SIG-M5 treated with dmso at 0.1 percent for 504 hours (cell line): ENCODE results near the gene PINK1.
"Not testable (repeated sequence)": the region's sequence is repeated elsewhere in the genome, so short reads cannot be mapped to it uniquely, and the experiment has no call there.

Experiments used
- DNase-seq: peaks from one replicate; lab custom pipeline; 2025; ENCODE audit not compliant: unreplicated experiment; lab: John Stamatoyannopoulos, UW

Gene PINK1

DNA sequence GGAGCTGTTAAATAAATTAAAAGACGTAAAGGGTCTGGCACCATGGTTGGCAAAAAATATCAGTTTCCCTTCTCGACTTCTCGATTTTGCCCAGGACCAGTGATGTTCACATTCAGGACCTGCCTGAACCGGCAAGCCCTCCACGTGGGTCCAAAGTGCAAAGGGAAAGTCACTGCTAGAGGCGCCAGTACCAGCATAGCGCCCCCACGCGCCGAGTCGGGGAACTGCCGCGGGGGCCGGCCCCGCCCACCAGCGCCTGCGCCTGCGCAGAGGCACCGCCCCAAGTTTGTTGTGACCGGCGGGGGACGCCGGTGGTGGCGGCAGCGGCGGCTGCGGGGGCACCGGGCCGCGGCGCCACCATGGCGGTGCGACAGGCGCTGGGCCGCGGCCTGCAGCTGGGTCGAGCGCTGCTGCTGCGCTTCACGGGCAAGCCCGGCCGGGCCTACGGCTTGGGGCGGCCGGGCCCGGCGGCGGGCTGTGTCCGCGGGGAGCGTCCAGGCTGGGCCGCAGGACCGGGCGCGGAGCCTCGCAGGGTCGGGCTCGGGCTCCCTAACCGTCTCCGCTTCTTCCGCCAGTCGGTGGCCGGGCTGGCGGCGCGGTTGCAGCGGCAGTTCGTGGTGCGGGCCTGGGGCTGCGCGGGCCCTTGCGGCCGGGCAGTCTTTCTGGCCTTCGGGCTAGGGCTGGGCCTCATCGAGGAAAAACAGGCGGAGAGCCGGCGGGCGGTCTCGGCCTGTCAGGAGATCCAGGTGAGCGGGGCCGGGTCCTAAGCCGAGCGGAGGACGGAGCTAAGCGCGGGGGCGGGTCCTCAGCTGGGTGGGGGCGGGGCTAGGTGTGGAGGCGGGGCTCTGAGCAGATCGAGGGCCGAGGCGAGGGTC is at the start of gene PINK1:
TSS of gene PINK1 (plus strand) at position 269 of the 875 bp plus-strand sequence. CDS start at position 360, 91 bp downstream.
- DNase-seq, result peak; percentile 56

DNA sequence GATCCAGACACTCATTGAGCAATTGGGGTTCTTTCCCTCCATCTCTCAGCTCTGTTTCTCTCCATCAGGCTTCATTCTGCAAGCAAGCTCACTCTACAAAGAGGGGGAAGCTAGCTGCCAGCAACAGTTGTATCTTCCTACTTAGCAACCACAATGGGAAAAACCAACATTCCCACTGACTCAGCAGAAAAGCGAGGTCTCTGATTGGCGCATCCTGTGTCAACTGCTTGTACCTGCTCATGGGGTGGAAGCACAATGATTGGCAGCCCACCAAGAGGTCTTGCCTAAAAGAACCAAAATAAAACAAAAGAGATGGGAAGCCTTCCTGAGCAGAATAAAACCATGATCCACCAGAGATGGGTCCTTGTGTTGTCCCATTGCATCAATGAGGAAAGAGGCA is 48.4 kb upstream of the PINK1 start:
- DNase-seq, result no peak

DNA sequence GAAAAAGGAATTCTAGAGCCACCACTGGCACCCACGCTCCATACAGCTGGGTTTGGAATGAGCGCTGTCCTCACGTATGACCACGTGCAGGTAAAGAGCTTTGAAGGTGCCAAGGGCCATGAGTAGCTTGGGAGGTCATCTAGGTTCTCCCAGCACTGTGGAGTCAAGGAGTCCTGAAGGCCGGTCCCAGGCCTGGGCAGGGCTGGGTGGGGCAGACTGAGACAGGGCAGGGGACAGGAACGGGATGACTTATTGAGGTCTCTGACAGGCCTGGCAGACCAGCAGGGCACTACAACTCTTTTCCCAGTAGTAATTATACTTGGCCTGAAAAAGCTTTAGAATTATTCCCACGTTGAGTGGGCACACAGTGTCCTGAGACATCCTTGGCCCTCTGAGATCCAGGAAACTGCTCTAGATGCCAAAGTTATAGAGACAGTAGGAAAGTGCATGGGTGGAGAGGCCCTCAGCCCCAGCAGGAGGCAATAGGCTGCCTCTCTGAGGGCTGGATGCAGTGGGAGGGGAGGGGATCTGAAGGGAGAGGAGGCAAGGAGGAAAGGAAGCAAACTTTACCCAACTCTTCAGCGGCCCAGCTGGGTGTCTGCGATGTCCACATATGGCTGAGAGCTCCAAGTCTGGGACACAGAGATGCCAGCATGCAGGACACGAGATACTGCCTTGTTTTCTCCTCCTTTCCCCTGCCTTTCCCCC is 46.2 kb upstream of the PINK1 start:
- no peak for DNase-seq

DNA sequence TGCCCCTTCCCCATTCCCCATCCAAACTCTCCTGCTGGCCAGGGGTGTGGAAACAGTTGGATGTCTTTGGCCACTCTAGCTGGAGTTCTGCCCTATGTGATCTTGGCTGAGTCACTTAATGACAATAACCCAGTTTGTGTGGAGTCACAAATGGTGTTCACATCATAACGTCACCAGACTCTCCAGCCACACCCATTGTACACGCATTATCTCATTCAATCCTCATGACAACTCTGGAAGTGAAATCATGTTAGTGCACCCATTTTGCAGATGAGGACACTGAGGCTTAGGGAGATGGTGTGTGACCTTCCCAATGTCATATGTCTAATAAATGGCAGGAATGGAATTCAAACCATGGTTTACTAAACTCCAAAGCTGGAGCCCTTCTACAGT is 45.6 kb upstream of the PINK1 start:
- DNase-seq, result no peak

DNA sequence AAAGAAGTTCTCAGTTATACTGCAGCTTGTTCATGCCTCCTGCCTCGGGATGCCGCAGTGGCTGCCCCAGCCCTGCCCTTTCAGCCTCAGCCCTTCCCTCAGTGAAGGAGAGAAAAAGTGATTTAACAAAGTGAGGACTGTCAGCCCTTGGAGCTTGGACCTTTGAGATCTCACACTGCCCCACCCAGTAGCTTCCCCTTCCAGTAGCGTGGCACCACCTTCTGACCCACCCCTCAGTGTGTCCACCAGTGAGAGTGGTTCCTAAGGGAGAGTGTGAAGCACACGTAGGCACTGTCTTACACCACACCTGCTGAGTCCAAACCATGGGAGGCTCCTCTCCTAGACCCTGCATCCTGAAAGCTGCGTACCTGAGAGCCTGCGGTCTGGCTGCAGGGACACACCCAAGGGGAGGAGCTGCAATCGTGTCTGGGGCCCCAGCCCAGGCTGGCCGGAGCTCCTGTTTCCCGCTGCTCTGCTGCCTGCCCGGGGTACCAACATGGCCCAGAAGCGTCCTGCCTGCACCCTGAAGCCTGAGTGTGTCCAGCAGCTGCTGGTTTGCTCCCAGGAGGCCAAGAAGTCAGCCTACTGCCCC is 44.5 kb upstream of the PINK1 start, which contains the start of gene CDA:
TSS of gene CDA (plus strand) at position 464 of the 592 bp plus-strand sequence. CDS start at position 497, 33 bp downstream.
- DNase-seq, result no peak

DNA sequence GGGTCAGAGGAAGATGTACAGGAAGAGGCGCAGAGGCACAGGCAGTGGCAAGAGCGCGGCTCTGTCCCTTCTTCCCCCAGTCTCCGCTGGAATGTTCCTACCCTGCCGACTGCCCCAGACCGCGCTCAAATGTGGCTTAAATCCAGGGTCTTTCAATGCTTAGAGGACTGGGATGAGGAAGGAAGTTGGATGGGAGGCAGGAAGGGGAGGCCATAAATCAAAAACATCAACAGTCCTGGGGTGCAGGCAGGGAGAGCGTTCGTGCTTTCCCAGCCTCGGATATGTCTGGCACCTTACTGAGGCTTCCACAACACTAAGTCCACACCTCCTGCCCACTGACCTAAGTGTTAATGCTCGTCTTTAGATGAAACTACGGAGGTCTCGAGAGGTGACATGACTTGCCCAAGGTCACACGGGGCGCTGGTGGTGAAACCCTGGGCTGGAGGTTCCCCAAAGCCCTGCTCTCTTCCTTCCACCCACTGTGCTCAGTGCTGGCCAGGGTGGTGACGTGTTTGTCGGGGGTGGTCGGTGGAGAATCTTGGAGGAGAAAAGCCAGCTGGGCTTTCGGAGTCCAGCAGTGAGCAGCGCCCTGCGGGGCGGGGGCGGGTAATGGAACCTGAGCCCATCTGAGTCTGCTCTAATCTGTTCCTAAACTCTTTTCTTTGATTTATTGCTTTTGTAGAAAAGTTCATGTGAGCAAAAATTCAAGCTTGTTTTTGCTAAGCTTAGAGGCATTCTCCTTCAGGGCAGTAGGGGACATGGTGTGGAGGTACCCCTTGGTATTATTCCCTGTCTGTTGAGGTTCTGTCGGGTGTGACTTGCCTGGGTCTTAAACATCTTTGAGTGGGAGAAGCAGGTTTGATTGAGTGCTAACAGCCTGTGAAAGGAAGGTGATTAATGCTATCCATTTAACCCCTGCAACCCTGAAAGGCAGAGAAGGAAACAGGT is 43.7 kb upstream of the PINK1 start:
- no peak for DNase-seq

DNA sequence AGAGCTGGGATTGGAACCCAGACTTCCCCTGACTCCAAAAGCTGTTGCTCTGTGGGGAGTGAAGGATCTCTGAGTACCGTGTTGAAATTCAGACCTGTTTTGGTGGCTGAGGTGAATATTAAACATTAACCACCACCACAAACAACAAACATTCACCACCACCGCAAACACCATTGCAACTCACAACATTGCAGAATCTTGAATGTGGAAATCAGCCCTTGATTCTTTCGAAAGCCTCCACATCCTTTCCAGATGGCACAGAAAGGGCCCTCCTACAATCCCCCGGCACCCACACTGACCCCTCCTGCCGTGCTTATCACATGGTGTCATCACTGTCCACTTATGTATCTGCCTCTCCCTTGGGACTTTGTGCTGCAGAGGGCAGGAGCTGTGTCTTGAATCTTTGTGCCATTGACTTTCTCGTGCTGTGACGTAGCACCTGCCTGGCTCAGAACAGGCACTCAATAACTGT is 42.9 kb upstream of the PINK1 start:
- DNase-seq, result peak; percentile 79

DNA sequence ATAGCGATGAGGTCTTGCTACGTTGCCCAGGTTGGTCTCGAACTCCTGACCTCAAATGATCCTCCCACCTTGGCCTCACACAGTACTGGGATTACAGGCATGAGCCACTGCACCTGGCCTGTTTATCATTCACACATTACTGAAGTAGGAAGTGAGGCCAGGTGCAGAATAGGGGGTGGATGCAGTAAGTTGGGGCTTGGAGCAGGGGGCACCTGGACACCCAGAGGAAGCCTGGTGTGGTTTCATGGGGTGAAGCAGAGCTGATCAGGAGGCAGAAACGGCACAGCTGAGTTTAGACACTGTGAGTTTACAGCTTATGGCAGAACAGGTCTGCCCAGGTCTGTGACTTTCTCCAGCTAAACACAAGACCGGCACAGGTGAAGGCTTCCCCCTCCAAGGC is 39.5 kb upstream of the PINK1 start:
- no peak for DNase-seq

DNA sequence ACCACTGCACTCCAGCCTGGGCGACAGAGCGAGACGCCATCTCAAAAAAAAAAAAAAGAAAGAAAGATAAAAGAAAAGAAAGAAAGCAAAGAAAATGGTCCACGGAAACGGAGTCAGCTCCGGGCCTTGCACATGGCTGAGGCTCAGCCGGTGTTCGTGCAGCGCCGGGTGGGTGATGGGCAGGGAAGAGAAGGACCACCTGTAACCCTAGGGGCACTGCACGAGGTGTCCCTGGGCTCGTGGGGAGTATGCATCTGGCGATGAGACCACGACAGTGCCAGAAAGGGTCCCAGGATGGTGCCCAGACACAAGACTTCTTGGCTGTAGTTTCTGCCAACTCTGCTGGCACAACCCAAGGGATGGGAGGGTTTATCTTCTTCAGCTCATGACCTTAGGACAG is 38.5 kb upstream of the PINK1 start:
- no peak for DNase-seq

DNA sequence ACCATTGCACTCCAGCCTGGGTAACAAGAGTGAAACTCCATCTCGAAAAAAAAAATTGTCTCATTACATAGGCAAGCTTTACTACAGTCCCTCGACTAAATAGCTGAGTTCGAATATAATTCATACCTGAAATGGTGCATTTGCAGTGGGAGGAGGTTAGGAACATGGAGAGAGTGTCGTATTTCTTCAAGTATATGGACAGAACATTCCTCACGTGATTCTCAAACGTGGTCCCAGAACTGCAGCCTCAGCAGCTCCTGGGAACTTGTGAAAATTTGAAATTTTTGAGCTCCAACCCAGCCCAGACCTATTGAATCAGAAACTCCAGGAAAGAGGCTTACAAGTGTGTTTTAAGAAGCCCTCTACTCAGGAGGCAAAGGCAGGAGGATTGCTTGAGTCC is 37.2 kb upstream of the PINK1 start:
- DNase-seq, result no peak

DNA sequence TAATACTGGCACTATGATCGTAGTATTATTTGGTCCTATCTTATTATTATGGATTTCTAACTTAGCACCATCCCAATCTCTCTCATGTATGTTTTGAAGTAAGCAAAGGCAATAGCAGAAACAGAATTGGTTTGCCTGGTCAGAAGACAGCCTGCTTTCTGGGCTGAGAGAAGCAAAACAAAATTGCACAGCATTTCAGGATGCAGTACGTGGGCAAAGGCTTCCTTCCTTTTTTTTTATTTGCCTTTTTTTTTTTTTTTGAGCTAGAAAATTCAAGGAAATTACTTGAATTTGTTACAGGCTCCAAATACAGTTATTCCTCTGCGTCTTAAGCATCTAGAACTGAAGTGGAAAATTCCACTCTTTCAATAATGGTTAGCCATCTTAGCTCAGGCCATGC is 35.6 kb upstream of the PINK1 start:
- DNase-seq, result peak; percentile 19

DNA sequence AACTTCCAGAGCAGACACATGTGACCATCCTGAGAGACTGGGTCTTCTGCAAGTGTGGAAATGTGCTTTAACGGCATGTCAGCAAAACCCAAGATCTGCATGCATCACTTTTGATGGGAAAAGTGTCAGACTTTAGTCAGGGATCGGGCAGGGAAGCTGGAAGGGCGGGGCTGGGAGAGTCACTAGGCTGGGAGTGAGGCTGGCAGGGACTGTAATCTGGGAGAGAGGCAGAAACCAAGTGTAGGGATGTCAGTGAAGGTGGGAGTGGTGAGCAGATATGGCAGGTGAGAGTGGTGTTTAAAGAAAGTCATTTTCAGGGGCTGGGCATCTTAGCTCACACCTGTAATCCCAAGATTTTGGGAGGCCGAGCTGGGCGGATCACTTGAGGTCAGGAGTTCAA is 33.1 kb upstream of the PINK1 start:
- DNase-seq, result no peak

DNA sequence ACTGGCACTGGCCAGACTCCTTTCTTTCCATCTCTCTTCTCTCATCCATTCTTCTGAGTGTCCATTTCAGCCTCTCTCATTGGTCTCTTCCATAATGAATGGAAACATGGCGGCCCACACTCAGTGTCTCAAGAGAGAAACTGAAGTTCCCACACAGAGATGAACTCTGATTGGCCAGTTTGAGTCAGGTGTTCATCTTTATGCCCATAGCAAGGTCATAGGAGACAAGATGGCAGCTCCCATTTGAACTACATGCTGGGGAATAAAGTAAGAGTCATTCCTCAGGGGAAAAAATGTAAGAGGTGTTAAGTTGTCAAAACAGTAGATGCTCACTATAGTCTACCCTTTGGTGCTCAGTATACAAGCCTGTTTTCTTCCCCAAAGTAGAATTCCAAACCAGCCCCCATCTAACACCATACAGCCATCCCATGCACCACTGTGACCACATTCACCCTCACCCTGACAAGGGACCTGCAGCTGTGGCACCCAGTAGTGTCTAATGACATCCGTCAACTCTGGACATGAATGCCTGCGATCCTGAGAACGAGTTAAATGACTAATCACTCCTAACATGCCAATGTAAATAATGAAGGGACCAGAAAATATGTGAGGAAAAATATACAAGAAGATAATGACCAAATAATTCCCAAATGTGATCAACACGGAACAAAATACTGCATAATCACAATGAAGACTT is 32.0 kb upstream of the PINK1 start:
- no peak for DNase-seq

DNA sequence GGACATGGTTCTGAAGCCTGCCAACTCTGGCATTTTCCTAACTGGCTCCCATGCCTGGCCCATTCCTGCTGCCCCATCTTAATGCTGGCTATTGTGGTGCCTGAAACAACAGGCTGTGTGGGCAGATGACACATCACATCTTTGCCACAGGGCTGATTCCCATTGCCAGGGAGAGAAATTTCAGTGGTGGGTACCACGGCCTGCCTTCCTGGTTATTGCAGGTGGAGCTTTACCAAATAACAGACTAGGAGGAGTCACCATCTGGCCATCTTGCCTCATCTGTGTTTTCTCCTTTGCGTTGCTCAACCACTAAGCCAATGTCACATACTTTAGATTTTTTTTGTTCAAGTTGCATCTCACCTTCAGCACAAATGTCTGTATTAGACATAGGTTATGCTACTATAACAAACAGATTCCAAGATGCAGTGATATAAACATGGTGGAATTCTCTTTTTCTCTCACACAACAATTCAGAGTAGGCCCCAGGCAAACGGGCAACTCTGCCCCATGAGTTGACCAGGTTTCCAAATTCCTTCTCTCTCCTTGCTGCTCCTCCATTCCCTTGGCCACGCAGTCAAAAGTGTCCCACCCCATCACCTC is 30.3 kb upstream of the PINK1 start:
- no peak for DNase-seq

DNA sequence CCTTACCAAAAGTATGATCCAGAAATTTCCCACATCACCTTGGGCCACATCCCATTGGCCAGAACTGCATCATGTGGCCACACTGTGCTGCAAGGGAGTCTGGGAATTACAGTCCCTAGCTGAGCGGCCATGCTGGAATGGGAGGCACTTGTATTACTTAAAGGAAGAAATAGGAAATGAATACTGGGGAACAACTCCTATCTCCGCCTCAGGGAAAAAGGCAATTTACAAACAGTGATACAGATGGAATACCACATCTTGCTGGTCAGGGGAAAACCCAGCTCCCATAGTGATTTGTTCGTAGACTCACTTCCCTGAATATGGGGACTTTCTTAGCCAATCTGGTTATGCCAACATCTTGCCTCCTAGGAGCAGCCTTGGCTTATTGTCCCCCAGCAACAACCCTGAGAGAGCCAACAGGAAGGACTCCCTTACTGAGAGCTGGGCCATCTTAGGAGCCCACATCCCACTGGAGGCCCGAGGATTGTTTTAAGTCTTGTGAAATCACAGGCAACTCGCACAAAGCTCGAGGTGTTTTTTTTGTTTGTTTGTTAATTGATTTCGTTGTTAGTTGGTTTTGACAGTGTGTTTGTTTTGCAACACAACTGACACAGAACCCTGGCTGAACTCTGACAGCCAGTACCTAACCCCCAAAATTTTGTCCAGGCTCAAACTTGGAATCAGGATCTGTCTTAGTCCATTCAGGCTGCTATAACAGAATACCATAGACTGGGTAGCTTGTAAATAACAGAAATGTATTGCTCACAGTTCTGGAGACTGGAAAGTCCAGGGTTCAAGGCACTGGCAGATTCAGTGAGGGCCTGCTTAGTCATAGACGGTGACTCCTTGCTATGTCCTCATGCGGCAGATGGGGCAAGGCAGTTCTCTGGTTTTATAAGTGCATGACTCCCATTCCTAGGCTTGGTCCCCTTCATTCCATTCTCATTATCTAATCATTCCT is 29.5 kb upstream of the PINK1 start:
- DNase-seq, result no peak

DNA sequence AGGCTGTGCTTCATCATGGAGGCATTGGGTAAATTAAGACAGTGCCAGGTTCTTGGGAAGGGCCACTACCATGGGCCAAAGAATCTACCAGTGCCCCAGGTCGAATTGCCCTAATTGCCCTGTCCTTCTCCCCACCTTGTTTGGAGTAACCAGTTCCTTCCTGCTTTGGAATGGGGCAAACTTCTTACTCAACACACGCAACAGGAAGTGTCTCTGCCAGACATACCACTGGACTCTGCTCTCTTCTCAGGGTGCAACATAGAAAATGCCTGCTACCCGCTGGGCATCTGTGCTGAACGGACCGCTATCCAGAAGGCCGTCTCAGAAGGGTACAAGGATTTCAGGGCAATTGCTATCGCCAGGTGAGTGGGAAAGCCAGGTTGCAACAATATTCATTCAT is 28.6 kb upstream of the PINK1 start:
- no peak for DNase-seq

DNA sequence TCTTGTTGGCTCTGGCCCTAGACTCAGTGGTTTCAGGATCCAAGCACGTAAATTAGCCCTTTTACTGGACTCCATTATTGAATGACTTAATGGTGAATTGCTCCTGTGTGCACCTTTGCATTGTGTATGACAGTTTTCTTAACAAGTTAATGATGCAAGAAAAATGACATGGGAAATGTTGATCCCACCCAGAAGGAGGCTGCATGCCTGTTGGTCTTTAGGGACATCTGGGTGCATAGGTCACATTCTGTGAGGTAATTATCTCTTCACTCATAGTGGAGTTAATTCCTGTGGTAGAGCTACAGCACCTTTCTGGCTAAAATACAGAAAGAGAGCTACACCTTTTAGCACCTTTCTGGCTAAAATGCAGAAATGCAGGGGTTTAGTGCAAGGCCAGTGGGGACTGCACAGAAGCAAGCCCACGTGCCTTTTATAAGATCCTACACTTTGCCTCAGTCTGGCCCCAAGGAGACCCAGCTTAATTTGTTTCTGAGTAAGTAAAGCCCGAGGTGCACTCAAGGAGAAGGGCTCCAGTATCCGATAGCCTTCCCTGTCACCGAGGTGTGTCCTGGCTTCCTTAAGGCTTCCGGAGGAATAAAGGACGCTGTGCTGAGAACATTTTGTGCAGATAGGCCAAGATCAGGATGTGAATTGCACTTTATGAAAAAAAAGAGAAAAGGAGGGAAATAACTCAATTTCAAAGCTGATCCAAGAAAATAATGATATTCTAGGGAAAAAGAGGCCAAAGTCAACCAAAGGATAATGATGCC is 26.3 kb upstream of the PINK1 start:
- not testable (repeated sequence) for DNase-seq

DNA sequence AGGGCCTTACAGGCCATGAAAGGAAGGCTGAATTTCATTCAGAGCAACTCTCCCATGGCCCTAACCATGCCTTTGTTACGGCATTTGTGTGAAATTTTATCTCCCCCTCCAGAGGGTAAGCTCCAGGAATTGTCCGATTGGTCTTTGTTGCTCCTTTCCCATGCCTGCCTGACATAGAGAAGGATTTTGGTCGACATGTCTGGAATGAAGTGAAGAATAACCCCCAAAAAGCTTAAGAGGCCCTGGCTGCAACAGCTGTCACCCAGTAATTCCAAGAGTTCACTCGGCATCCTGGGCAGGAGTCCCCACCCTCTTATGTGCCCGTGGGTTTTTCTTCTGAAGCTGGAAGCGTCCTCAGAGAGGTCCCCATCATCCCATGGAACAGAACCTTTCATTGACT is 23.7 kb upstream of the PINK1 start:
- no peak for DNase-seq
